Measurements from ENCODE around the gene PIN4. TPM values are rescaled to one million over a fixed set of nuclear protein-coding genes. Genes with fewer than 3 reads are reported as not detected.

PIN4 gene
- total RNA-seq, 2 donors from 2014 or later = 0.99 to 4.4 TPM

DNA sequence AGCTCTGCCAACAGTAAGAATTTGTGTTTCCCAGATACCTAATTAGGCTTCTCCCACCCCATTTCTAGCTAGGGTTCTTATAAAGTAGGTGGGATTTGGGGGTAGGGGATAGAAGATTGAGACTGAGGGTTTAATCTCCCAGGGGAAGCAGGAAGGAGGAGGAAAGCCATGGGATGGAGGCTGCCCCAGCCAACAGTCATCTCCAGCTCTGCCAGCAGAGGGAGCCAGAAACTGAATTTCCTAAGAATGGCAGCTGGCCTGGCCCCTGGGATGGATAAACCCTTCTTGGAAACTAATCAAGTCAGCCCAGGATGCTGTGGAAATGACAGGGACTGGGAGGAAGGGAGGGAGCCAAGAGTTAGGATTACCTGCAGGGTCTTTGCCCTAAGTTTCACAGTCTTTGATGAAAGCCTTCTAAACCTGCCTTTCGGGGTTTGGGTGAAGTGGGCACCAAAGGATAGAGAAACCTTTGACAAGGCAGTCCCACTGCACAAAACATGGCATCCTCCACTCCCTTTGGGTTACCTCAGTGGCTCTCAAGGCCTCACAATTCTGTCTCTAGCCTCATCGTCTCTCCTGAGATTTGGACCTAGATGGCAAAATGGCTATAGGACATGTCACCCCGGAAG is 64.0 kb downstream of the PIN4 start:
- no peak for TF ChIP-seq POLR2A (IDR thresholded peaks at IDR 0.05)
- TF ChIP-seq, protein P1, sequence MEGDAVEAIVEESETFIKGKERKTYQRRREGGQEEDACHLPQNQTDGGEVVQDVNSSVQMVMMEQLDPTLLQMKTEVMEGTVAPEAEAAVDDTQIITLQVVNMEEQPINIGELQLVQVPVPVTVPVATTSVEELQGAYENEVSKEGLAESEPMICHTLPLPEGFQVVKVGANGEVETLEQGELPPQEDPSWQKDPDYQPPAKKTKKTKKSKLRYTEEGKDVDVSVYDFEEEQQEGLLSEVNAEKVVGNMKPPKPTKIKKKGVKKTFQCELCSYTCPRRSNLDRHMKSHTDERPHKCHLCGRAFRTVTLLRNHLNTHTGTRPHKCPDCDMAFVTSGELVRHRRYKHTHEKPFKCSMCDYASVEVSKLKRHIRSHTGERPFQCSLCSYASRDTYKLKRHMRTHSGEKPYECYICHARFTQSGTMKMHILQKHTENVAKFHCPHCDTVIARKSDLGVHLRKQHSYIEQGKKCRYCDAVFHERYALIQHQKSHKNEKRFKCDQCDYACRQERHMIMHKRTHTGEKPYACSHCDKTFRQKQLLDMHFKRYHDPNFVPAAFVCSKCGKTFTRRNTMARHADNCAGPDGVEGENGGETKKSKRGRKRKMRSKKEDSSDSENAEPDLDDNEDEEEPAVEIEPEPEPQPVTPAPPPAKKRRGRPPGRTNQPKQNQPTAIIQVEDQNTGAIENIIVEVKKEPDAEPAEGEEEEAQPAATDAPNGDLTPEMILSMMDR (IDR thresholded peaks at IDR 0.05) = peak; percentile 44 to 69 (median 58)
- H3K4me3 ChIP-seq = no peak overlapping the region
- no peaks in the 10 kb centered on the region for H3K27me3 ChIP-seq
- H3K4me1 ChIP-seq = peaks cover 9% of the 10 kb centered on the region
- WGBS, 2 donors = 95 to 100% methylated on average over 1 to 3 of the region's 3 CpGs
- intact Hi-C loops (cut with DNase I) = no loop called here
- DNase-seq = peak; percentile 59 to 80 (median 64)
- H3K27ac ChIP-seq = no peak overlapping the region
- no peaks in the 10 kb centered on the region for H3K9me3 ChIP-seq
- no peaks in the 10 kb centered on the region for H3K36me3 ChIP-seq (replicated peaks in 1 of 2; ENCODE audit: insufficient read depth in 1 of 2, low read depth in 2 of 2)
- ATAC-seq = peak; percentile 67

GRCh38 chrX:72247206-72247942 is 65.8 kb downstream of the PIN4 start:
- Histone ChIP-seq H3K36me3 (replicated peaks in 1 of 2; ENCODE audit: insufficient read depth in 1 of 2, low read depth in 2 of 2) (no peaks in the 10 kb centered on the region), H3K27me3 (no peaks in the 10 kb centered on the region), H3K4me3 (no peak overlapping the region), H3K9me3 (no peaks in the 10 kb centered on the region), H3K27ac (no peak overlapping the region), H3K4me1 (peaks cover 9% of the 10 kb centered on the region)
- ATAC-seq (peak; percentile 42), DNase-seq (peak; percentile 50 to 76 (median 68))
- WGBS, 2 donors = 12% methylated on average over 2 of the region's 2 CpGs; no CpG with 5 or more reads in 1 of the 2 donors
- TF ChIP-seq POLR2A (IDR thresholded peaks at IDR 0.05) = no peak
- TF ChIP-seq, protein P1 (IDR thresholded peaks at IDR 0.05) = no peak
- intact Hi-C loops (cut with DNase I) = no loop called here

Other genes starting within 250 kb of the PIN4 start
- gene RTL5, start 49.8 kb upstream of the PIN4 start, total RNA-seq = 1 to 10 TPM; 1.6 to 2.3 TPM
- gene ERCC6L, start 57.3 kb downstream of the PIN4 start, total RNA-seq = not detected
- gene RPS4X, start 95.5 kb downstream of the PIN4 start, total RNA-seq = 100 to 1,000 TPM; 477 to 833 TPM
- not detected for gene CITED1, start 124.2 kb downstream of the PIN4 start, total RNA-seq

All from body of pancreas (tissue), 4 donors.